ENCODE measurements around the gene C2CD3.

Gene C2CD3

DNA sequence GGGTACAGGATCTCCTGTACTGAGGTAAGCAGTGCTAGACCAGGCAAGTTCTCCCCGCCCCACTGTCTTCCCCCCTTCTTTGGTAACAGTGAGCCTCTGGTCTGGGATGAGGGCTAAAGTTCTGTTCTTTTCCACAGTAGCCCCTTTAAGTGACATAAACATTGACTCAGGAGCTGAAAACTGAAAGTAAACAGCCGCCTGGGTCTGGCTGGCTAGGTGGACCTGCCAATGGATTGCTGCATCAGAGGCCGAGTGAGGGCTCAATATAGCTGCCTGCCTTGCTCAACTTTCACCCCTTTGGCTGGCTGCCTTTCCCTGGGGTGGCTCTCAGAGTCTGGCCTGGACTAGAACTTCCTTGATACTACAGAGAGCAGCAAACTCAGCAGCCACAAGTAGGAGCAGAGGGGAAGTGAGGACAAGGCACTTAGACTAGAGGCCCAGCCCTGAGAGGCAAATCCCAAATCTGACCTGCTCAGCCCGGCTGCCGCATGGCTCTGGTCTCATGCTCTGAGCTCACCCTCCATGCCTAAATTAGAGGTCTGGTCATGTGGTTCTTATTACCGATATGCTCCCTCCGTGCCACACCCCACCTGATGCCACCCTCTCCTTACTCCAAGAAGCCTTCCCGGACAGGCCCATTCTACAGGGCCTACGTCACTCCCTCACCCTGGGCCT, 152.3 kb downstream of the C2CD3 start:
- DNase-seq = peak; percentile 24

- DNase-seq = no peak
Measured at GRCh38 chr11:74017631-74018030, 153.2 kb downstream of the C2CD3 start.

- no peak for DNase-seq
Measured at GRCh38 chr11:74015919-74016684, 154.7 kb downstream of the C2CD3 start.

DNA sequence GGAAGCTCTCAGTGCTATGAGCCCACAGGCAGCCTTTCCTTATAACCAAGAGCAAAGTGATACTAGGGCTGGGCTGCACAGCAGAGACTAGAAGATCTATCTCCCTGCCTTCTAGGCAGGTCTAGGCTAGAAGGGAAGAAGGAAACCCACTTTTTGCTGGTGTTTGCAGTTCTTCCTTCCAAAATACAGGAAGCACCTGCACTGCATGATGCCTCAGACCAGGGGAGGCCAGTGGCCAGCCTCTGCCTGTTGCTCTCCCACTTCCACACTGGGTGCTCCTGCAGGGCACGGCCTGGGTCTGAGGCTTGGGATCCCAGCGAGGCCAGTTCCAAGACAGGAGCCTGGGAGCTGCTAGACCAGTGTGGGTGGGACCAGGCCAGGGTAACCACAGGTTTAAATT, 155.9 kb downstream of the C2CD3 start:
- DNase-seq = no peak

GRCh38 chr11:74013141-74013540, 157.7 kb downstream of the C2CD3 start:
- no peak for DNase-seq

DNA sequence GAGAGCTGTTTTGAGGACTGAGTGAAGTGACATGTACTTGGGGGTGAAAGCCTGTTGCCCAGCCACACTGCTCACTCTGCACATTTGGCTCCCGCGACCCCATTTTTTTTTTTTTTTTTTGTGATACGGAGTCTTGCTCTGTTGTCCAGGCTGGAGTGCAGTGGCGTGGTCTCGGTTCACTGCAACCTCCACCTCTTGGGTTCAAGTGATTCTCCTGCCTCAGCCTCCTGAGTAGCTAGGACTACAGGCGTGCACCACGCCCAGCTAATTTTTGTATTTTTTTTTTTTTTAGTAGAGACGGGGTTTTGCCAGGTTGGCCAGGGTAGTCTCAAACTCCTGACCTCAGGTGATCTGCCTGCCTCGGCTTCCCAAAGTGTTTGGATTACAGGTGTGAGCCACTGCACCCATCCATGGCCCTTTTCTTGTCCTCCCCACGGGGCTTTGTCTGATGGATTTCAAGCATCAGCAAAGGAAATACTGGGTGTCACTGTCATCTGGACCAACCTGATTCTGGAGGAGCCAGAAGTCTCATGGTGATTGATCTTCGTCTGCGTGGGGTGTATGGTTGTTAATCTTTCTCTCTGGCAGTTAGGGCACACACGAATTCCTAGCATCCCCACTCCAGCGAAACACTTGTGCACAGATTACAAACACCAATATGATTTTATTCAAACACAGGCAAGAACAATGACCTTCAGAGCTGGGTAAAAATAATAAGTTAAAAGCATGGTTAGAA, 158.6 kb downstream of the C2CD3 start:
- DNase-seq = no peak

DNA sequence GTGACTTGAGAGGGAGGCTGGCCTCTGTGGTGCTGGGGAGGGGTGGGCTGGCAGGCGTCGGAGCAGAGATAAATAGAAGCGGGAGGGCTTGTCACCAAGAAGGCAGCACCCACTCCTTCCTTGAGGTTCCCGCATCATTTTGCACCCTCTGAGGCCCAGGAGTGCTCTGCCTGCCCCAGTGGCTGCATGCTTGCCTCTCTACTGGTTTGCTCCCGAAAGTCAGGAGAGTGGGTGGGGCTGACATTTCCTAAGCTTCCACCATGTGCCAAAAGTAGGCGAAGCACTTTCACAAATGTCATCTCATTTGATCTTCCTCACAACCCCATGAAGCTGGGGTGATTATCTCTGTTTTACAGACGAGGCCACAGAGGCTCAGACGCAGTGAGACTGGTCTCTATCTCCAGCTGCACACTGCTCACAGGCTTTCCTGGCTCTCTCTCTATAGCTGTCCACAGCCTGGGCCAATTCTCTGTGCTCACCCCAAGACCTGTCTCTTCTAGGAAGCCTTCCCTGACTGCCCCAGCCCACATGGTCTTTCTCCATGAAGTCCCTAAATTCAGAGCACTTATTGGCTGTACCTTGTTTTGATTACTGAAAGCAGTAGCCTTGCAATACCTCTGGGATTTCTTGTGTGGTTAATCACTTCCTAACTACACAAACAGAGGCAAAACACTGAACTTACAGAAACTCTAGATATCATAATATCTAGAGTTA, 159.3 kb downstream of the C2CD3 start:
- DNase-seq = peak; percentile 75

DNA sequence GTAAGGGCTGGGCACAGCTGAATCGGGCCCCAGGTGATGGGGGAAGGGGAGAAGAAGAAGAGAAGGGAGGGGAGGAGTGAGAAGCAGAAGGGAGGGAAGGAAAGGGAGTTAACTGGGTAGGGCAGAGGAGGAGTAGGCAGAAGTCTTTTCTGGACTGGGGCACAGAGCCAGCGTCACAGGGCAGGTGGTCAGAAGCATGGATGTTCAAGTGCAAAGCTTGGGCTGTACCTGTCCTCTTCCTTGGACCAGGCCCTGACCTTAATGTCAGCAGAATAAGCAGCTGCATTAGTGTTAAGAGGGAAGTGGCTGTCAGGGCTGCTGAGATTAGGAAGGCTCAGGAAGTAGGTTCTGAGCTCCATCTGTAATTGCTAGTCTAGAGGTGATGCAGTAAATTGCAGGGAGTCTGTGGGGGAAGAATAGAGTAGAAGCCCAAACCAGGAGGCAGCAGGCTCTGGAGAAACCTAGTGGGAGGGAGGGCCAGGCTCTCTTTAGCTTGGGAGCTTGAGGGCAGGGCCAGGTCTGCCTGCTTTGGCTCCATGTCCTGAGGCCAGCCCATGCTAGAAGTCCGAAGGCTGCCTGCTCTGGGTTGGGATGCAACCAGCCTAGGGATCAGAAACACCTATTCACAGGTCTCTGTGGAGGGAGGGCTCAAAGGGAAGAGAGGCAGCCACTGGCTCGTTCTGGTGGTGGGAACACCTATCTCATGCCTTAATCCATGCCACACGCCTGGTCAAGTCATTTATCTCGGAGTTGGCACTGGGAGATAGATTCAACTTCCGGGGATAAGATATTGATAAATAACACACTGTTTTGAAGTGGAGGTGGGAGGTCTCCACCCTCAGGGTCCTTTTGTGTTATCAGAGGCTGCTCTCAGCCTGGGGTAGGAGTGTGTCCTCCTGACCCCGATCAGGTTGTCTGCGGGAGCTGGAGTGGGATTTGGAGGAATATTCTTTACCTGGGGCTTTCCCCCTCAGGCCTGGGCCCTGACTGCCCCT, 160.2 kb downstream of the C2CD3 start:
- no peak for DNase-seq

DNA sequence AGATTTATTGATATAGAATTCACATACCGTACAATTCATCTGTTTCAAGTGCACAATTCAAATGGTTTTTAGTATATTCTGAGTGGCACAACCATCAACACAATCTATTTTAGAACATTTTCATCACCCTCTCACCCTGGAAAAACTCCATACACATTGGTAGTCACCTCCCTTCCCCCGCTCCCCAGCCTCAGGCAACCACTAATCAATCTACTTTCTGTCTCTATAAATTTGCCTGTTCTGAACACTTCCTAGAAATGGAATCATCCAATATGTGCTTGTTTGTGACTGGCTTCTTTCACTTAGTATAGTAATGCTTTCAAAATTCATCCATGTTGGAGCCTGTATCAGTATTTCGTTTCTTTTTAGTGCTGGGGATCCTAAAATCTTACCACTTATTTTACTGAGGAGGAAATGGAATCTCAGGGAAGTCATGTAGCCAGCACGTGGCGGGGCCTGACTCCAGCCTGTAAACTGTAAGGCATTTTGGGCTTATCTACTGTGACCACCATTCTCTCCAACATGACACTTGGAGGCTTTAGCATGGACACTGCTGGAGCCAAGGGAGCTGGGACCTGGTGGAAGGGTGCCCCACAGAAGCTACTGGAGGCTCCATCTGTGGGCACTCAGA, 161.0 kb downstream of the C2CD3 start:
- DNase-seq = no peak

GRCh38 chr11:74009230-74009547, 161.6 kb downstream of the C2CD3 start:
- DNase-seq = no peak

- DNase-seq = no peak
Measured at GRCh38 chr11:74008373-74009229, 162.2 kb downstream of the C2CD3 start, which contains the start of gene UCP3. UCP3 (minus strand) TSS chr11:74009085; CDS start chr11:74007042, 2,043 bp downstream.

- no peak for DNase-seq
Measured at GRCh38 chr11:74007691-74008372, 163.0 kb downstream of the C2CD3 start.

DNA sequence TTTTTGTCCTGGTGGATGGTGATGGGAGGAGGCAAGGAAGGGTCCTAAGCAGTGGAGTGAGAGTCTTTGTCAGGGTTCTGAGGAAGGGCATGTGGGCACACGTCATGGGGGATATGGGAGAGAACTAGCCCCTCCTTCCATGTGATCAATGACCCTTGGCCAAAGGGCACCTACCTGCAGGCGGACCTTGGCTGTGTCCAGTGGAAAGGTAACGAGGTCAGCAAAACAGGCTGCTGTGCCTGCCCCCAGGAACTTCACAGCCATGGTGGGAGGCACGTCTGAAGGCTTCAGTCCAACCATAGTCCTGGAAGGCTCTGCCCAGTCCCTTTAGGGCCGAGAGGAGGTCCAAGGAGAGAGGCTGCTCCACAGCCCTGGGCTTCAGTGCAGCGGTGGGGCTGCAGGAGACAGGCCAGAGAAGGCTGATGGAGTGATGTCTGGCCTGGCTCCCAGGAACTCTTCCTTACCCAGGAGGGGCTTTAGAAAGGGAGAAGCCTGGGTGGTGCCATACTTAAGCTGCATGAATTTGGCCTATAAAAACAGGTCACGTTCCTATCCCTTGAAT, 164.0 kb downstream of the C2CD3 start:
- no peak for DNase-seq

DNA sequence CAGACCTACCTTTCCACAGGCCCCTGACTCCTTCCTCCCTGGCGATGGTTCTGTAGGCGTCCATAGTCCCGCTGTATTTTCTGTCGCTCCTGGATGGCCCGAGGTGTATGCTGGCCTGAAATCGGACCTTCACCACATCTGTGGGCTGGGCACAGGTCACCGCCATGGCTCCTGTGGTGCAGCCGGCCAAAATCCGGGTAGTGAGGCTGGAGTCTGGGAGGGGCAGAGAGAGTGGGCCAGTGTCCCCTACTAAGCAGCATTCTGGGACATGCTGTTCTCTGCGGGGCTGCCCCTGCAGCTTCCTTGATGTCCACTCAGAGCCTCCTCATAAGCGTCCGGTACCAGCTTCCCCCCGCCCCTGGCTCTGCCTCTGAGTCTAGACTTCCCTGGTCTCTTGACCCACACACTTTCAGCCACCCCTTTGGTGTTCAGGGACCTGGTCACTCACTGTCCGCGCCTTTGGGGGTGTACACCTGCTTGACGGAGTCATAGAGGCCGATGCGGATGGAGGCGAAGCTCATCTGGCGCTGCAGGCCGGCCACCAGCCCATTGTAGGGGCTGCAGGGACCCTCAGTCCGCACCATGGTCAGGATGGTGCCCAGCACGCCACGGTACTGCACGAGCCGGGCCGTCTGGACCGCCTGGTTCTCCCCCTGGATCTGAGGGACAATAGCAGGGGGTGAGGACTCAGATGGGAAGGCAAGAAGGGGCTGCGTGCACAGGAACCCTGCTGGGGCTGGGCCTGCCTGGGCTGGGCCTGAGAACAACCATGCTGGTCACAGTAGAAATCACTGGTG, 164.9 kb downstream of the C2CD3 start:
- no peak for DNase-seq

GRCh38 chr11:74004759-74005615, 165.8 kb downstream of the C2CD3 start:
- peak; percentile 89 for DNase-seq

GRCh38 chr11:74004046-74004695, 166.6 kb downstream of the C2CD3 start:
- DNase-seq = no peak

- DNase-seq = no peak
Measured at GRCh38 chr11:74002832-74003231, 168.0 kb downstream of the C2CD3 start.

Data from CD4-positive, alpha-beta T cell treated with Interleukin-10 for 1 hour (primary cell).